GM18868 (cell line): Measurements from ENCODE around the gene ANAPC5.

ENCODE experiments used
- ATAC-seq: cut with Tn5 transposase; IDR thresholded peaks from one replicate; pipeline ENCODE4 v1.9.1; 2021; ENCODE audit warnings: mild to moderate bottlenecking, moderate library complexity; ENCODE audit not compliant: unreplicated experiment

Gene ANAPC5

GRCh38 chr12:121366063-121366459, 13.8 kb upstream of the ANAPC5 start:
- ATAC-seq = no peak

- ATAC-seq = no peak
Observed at GRCh38 chr12:121365416-121366062, 13.3 kb upstream of the ANAPC5 start.

- no peak for ATAC-seq
Observed at GRCh38 chr12:121364683-121365121, 12.5 kb upstream of the ANAPC5 start.

GRCh38 chr12:121358073-121358472, 5.9 kb upstream of the ANAPC5 start:
- no peak for ATAC-seq

- ATAC-seq = no peak
Observed at GRCh38 chr12:121357331-121357730, 5.1 kb upstream of the ANAPC5 start.

- no peak for ATAC-seq
Observed at GRCh38 chr12:121356657-121357056, 4.4 kb upstream of the ANAPC5 start.

- ATAC-seq = no peak
Observed at GRCh38 chr12:121355818-121356217, 3.6 kb upstream of the ANAPC5 start.

- ATAC-seq = no peak
Observed at GRCh38 chr12:121352682-121353018, 439 bp upstream of the ANAPC5 start.

GRCh38 chr12:121346747-121347146, 5.5 kb downstream of the ANAPC5 start:
- no peak for ATAC-seq

GRCh38 chr12:121345151-121345815, 6.9 kb downstream of the ANAPC5 start:
- no peak for ATAC-seq

GRCh38 chr12:121344506-121344905, 7.7 kb downstream of the ANAPC5 start:
- ATAC-seq = no peak

GRCh38 chr12:121337416-121337815, 14.8 kb downstream of the ANAPC5 start:
- ATAC-seq = no peak

- no peak for ATAC-seq
Observed at GRCh38 chr12:121334513-121335343, 17.5 kb downstream of the ANAPC5 start.

GRCh38 chr12:121333747-121334146, 18.5 kb downstream of the ANAPC5 start:
- ATAC-seq = no peak

- ATAC-seq = no peak
Observed at GRCh38 chr12:121331248-121331647, 21.0 kb downstream of the ANAPC5 start.

GRCh38 chr12:121330692-121331091, 21.5 kb downstream of the ANAPC5 start:
- no peak for ATAC-seq

GRCh38 chr12:121330195-121330594, 22.0 kb downstream of the ANAPC5 start:
- no peak for ATAC-seq

- ATAC-seq = no peak
Observed at GRCh38 chr12:121328620-121329019, 23.6 kb downstream of the ANAPC5 start.

- no peak for ATAC-seq
Observed at GRCh38 chr12:121326996-121327674, 25.1 kb downstream of the ANAPC5 start.

GRCh38 chr12:121325922-121326396, 26.3 kb downstream of the ANAPC5 start:
- no peak for ATAC-seq

GRCh38 chr12:121323908-121324307, 28.3 kb downstream of the ANAPC5 start:
- ATAC-seq = no peak
